ENCODE data around the gene CENPVL1.
"Not testable (repeated sequence)": the region's sequence is repeated elsewhere in the genome, so short reads cannot be mapped to it uniquely, and the experiment has no call there.

The CENPVL1 gene

DNA sequence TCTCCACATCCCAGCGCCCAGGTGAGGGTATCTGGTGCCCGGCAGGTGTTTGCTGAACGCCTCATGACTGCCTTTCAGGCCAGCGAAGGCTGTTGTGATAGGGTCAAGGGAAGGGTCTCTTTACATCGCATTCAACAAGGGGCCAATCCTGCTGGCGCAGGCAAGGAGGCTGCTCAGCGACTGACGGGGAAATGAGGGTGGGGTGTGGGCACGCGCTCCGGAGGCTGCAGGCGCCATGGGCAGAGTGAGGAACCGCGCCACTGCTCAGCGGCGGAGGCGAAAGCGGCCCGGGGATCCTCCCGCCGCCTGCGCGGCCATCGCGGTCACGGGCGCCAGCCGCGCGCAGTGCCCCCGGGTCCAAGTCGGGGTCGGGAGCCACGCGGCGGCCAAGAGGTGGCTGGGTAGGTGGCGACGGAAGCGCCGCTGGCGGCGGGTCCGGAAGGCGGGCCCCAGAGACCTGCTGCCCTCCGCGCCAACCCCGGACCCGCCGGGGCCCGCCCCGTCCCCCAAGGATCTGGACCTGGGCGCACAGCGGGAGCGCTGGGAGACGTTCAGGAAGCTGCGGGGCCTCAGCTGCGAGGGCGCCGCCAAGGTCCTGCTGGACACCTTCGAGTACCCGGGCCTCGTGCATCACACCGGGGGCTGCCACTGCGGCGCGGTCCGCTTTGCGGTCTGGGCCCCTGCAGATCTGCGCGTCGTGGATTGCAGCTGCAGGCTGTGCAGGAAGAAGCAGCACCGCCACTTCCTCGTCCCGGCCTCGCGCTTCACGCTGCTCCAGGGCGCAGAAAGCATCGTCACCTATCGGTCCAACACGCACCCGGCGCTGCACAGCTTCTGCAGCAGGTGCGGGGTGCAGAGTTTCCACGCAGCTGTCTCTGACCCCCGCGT, at the start of gene CENPVL1:
TSS of gene CENPVL1 (plus strand) at position 236 of the 888 bp plus-strand sequence. CDS start at position 236, 0 bp downstream.
- DNase-seq, result not testable (repeated sequence)

DNA sequence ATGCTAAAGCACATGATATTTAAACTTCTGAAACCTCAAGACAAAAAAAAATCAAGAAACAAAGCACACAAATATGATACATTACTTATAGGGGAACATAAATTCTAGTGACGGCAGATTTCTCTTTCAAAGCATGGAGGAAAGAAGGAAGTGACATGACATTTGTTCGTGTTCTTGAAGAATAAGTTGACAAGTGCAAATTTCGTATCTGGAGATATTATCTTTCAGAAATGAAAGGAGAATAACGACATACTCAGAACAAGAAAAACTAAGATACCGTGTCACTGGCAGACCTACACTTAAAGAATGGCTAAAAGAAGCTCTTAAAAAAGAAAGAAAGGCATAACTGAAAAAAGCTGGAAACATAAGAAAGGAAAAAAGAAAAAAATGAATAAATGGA, 44.3 kb upstream of the CENPVL1 start:
- DNase-seq, result no peak

DNA sequence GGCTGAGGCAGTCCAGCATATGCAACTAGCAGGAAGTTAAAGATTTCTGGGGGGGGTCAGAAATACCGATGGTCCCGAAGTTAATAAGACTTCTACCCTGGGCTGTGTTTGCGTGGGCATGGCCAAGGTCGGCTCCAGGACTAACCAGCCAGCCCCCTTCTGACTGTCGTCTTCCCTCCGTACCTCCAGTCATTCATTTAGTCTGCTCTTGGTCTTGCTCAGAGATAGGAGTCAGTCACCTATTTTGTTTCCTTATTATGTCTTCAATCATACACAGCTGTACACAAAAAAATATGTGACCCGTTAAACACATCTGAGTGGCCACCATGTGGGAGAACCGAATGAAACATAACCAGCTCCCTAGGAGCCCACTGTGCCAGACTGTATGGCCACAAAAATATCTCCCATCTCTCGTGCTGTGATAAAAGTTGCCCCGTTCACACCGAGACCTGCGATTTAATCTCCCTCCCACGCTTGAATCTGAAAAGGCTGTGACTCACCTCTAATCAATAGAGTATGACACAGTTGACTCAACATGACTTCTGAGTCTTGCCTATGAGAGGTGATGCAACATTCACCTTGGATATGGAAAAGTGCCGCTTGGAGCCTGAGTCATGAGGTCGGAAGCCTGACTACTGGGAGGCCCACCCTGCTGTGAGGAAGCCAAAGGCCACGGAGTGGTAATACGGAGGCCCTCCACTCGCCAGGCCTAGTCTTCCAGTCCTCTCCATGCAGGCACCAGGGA, 30.5 kb upstream of the CENPVL1 start:
- DNase-seq, result not testable (repeated sequence)

DNA sequence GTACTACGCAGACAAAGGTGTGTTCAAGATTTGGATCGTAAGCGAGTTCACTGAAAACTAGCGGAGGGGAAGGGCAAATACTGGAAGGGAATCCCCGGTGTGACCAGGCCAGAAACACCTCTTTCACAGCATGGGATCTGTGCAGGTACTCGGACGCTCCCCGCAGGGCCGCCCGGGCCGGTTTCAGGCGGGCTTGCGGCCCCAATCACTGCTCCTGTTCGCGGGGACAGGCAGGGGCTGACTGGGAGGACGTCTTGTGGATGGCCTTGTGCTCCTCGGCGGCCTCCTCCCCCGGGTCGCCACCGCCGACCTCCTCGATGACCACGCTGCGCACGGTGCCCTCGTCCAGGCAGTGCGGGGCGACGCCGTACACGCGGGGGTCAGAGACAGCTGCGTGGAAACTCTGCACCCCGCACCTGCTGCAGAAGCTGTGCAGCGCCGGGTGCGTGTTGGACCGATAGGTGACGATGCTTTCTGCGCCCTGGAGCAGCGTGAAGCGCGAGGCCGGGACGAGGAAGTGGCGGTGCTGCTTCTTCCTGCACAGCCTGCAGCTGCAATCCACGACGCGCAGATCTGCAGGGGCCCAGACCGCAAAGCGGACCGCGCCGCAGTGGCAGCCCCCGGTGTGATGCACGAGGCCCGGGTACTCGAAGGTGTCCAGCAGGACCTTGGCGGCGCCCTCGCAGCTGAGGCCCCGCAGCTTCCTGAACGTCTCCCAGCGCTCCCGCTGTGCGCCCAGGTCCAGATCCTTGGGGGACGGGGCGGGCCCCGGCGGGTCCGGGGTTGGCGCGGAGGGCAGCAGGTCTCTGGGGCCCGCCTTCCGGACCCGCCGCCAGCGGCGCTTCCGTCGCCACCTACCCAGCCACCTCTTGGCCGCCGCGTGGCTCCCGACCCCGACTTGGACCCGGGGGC, 28.2 kb upstream of the CENPVL1 start:
- DNase-seq, result not testable (repeated sequence)

DNA sequence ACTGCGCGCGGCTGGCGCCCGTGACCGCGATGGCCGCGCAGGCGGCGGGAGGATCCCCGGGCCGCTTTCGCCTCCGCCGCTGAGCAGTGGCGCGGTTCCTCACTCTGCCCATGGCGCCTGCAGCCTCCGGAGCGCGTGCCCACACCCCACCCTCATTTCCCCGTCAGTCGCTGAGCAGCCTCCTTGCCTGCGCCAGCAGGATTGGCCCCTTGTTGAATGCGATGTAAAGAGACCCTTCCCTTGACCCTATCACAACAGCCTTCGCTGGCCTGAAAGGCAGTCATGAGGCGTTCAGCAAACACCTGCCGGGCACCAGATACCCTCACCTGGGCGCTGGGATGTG, 27.6 kb upstream of the CENPVL1 start, which contains the start of gene CENPVL2:
TSS of gene CENPVL2 (minus strand) at position 112 of the 343 bp plus-strand sequence. CDS start at position 112, 0 bp downstream.
- not testable (repeated sequence) for DNase-seq

DNA sequence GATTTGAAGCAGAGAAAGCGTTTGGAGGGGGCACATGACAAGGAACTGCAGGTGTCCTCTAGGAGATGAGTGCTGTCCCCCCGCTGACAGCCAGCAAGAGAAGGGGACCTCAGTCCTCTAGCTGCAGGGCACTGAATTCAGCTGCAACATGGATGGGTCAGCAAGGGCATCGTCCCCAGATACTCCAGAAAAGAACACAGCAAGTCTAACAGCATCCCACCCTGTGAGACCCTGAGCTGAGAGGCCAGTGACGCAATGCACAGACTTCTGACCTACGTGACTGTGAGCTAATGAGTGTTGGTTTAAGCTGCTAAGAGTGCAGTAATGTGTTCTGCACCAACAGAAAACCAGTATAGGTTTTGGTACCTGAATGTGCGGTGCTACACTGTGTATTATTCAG, 16.1 kb upstream of the CENPVL1 start:
- DNase-seq, result no peak

DNA sequence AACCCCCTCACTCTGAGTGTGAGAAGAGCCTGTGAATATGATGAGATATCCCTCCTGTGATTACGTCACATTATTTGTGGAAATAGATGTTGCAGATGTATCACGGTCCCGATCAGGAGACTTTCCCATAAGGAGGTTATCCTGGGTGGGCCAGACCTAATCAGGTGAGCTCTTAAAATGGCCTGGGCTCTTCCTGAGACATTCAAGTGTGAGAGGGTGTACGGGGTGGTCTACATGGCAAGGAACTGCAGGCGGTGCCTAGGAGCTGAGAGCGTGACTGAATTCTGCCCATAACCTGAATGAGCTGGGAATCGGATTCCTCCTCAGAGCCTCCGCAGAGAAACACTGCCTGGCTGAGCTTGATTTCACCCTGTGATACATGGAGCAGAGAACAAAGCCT, 12.9 kb upstream of the CENPVL1 start:
- DNase-seq, result no peak

DNA sequence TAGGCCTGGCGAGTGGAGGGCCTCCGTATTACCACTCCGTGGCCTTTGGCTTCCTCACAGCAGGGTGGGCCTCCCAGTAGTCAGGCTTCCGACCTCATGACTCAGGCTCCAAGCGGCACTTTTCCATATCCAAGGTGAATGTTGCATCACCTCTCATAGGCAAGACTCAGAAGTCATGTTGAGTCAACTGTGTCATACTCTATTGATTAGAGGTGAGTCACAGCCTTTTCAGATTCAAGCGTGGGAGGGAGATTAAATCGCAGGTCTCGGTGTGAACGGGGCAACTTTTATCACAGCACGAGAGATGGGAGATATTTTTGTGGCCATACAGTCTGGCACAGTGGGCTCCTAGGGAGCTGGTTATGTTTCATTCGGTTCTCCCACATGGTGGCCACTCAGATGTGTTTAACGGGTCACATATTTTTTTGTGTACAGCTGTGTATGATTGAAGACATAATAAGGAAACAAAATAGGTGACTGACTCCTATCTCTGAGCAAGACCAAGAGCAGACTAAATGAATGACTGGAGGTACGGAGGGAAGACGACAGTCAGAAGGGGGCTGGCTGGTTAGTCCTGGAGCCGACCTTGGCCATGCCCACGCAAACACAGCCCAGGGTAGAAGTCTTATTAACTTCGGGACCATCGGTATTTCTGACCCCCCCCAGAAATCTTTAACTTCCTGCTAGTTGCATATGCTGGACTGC, 2.8 kb downstream of the CENPVL1 start:
- not testable (repeated sequence) for DNase-seq

DNA sequence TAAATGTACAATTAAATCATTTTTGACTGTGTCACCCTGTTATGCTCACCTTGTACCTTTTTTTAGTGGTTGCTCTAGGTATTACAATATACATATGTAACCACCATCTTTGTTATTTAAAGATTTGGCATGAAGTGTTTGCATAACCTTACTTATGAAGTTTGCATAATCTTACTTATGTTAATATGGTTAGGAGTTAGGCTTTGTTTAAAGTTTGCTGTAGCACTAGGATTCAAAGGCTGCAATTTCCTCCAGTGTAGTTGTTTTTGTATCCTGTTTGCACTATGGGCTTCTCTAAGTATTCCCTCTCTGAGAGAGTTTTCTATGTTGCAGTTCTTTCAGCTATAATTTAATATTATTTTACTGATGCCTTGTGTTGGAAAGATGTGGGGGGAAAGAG, 17.9 kb downstream of the CENPVL1 start:
- no peak for DNase-seq

DNA sequence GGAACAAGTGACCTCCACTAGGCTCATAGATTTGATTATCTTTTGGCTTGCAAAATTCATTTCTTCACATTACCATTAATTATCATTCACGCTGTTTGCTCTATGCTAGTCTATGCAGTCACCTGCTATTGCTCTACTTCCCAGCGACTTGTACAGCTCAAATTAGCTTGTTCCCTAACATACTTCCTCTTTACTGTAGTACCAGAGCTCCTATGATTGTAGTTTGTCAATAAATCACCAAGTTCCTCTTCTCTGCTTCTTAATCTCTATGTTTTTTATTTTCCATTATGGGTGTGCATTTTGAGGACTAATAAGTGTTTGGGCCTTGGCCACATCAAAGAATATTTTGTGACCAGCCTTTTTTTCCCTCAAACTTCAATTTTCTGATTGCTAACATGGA, 26.8 kb downstream of the CENPVL1 start:
- no peak for DNase-seq

DNA sequence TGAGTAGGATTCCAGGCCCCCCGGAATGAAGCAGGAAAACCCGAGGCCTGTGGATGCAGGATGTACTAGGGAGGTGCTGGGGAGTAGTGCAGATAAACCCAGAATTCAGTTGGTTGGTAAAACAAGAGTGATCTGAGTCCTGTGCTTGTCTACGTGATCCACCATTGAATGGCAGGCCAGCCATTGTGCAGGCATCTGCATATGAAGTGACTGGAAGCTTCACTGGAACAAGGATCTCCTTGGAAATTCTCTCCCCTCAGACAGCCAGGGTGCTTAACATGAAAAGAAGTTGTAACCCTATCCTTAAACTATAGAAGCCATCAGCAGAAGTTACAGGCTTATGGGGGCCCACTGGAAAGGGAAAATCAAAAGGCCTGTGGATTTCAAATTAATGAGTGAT, 32.3 kb downstream of the CENPVL1 start:
- no peak for DNase-seq

DNA sequence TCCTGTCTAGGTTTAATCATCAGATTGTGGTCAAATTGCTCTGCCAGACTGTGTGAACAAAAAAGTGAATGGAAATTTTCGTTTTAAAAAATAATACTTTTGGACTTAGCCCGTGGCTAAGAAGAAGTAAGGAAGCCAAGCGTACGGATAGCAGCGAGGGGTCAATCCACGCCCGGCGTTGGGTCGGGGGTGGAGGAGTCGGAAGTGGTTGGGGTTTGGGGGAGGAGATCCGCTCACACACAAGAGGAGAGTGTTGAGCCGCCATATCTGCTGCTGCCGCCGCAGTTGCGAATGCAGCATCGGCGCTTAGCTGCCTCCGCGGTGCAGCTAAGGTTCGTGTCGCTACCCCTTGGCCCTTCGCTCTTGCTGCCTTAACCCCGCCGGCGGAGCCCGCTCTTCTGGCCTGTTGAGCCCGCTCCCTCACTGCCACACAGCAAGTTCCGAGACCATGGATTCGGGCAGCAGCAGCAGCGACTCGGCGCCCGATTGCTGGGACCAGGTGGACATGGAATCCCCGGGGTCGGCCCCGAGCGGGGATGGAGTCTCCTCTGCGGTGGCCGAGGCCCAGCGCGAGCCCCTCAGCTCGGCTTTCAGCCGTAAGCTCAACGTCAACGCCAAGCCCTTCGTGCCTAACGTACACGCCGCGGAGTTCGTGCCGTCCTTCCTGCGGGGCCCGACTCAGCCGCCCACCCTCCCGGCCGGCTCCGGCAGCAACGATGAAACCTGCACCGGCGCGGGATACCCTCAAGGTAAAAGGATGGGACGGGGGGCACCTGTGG, 33.1 kb downstream of the CENPVL1 start, which contains the start of gene GSPT2:
TSS of gene GSPT2 (plus strand) at position 264 of the 779 bp plus-strand sequence. CDS start at position 449, 185 bp downstream.
- DNase-seq, result peak; percentile 64

DNA sequence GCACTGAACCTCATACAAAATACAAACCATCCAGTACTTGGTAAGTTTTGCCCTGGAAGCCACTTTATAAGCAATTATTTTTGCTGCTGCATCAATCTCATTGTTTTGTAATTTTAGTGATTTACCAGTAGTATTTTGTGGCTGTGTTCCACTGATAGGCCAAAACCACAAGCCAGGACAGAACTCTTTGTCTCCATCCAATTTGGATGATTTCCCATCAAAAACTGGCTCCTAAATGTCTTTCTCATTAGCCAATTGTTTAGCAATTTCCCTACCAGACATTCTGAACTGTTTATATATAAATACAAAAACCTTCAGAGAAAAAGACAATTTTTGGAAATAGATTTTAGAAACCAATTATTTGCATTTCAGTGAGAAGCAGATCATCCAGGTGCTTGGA, 37.4 kb downstream of the CENPVL1 start:
- no peak for DNase-seq

DNA sequence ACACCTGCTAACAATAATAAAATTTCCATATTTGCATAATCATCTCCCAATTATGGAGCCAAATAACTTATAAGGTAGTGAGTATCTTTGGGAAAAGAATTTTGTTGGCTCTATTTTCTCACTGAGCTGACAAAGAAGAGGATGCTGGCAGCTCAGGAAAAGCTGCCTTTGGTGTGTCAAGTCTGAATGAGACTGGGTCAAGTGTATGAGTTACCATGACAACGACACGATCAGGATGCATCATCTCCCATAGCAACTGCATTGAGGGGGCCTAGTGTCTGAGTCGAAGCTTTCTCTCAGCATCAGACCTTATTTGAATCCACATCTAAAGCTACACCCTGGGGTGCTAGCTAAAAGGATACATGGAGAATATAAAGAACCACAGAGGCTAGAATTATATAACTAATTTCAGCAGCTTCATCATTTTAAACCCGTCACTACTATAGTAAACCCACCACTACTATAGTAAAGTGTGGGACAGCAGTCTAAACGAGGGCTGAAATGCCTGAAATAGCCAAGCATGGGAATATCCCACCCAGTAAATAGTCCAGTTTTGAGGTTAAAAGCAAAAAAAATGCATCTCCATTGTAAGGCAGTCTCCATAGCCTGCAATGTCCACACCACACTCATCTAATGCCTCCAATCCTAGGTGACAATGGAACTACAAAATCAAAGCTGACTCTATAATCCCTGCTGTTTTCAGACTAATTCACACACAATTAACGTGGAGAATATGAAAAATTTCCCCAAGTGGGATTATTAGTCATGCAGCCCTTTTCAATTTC, 48.9 kb downstream of the CENPVL1 start:
- DNase-seq, result no peak

DNA sequence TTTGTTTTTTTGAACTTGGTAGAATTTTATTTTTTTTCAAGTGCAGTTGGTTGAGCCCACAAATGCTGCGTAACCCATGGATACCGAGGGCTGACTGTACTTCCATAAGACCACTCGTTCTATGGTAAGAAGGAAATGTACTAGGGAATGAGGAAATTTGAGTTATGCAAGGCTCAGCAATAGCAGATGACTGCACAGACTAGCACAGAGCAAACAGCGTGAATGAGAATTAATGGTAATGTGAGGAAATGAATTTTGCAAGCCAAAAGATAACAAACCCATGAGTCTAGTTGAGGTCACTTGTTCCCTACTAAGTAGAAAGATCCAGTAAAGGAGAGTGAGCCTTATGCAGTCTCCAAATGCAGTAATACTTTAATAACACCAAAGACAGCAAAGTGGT, 50.3 kb downstream of the CENPVL1 start:
- no peak for DNase-seq
